PC-3 (cell line): ENCODE measurements around the gene SPACA4.

Source experiments
- EZH2phosphoT487 ChIP-seq: fragments of 300-600 bp; sonication (generic); IDR thresholded peaks from 2 replicates; pipeline ENCODE4 v1.6.1; 2018; ENCODE audit warnings: mild to moderate bottlenecking, antibody characterized with exemption, low read length, borderline replicate concordance
- TF ChIP-seq, protein P1 (sequence below): fragments of 300-600 bp; sonication (generic); conservative IDR thresholded peaks from 2 replicates; pipeline ENCODE4 v1.5.1; 2017; ENCODE audit warnings: antibody characterized with exemption, low read depth, mild to moderate bottlenecking, low read length

DNA sequence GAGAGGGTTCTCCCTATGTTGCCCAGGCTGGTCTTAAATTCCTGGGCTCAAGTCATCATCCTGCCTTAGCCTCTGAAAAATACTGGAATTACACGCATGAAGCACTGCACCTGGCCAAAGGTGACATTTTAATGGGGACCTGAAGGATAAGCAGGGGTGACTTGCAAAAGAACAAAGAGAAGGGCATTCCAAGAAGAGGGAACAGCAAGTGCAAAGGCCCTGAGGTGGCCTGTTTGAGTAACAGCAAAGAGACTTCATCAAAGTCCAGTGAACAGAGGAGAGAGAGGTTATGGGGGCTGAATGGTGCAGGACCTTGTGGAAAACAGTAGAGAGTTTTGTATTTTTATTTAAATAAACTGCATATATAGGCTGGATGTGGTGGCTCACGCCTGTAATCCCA is 35.3 kb downstream of the SPACA4 start:
- TF ChIP-seq EZH2phosphoT487 = no peak
- TF ChIP-seq, protein P1, sequence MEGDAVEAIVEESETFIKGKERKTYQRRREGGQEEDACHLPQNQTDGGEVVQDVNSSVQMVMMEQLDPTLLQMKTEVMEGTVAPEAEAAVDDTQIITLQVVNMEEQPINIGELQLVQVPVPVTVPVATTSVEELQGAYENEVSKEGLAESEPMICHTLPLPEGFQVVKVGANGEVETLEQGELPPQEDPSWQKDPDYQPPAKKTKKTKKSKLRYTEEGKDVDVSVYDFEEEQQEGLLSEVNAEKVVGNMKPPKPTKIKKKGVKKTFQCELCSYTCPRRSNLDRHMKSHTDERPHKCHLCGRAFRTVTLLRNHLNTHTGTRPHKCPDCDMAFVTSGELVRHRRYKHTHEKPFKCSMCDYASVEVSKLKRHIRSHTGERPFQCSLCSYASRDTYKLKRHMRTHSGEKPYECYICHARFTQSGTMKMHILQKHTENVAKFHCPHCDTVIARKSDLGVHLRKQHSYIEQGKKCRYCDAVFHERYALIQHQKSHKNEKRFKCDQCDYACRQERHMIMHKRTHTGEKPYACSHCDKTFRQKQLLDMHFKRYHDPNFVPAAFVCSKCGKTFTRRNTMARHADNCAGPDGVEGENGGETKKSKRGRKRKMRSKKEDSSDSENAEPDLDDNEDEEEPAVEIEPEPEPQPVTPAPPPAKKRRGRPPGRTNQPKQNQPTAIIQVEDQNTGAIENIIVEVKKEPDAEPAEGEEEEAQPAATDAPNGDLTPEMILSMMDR = no peak
